NCI-H226 (cell line): ENCODE measurements around the gene PHGDH.
"Not testable (repeated sequence)": the region's sequence is repeated elsewhere in the genome, so short reads cannot be mapped to it uniquely, and the experiment has no call there.

Experiments
- DNase-seq: peaks from one replicate; pipeline ENCODE4 v3.0.0-alpha.2; 2015

The PHGDH gene

GRCh38 chr1:119766374-119766794 is 54.6 kb downstream of the PHGDH start:
- no peak for DNase-seq

- DNase-seq = no peak
These were observed 55.8 kb downstream of the PHGDH start for GRCh38 chr1:119767486-119767885.

GRCh38 chr1:119768778-119769177 is 57.0 kb downstream of the PHGDH start, which contains the start of gene HMGCS2:
TSS of gene HMGCS2 (minus strand) at chr1:119768905. CDS start at chr1:119768844, 61 bp downstream.
- DNase-seq = no peak

DNA sequence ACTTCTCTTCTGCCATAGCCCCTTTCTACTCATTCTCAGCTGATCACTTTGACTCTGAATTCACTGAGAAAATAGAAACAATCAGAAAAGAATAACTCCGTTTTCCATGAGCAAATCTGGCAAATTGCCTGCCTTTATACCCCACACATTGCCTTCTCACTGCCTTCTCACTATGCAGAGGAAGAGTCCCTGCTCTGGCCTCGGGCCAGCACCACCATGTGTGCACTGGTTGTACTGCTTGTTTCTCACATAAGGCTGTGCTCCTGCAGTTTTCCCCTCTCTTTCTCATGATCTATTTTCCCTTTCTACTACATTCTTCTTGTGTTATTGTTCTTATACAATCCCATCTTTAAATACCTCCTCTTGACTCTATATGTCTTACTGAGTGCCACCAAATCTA is 59.3 kb downstream of the PHGDH start:
- no peak for DNase-seq

DNA sequence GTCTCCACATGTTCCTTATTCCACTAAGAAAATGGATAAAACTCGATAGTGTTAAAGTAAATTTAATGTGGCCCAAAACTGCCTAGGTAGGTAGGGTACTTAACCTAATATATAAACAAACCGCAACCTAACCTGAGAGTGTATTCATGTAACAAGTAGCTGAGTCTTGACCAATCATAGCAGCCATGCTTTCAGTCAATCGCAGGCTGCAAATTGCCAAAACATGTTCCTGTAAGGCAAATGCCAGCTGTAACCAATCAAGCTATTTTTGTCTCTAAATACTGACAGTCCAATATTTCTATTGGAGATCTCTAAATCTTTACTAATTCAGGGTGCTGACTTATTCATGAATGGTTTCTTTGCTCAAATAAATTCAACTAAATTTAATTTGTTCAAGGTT is 60.0 kb downstream of the PHGDH start:
- DNase-seq = no peak

GRCh38 chr1:119772298-119772697 is 60.6 kb downstream of the PHGDH start:
- DNase-seq = no peak

- no peak for DNase-seq
These were observed 62.0 kb downstream of the PHGDH start for GRCh38 chr1:119773711-119774241.

- DNase-seq = no peak
These were observed 63.2 kb downstream of the PHGDH start for GRCh38 chr1:119774746-119775490.

DNA sequence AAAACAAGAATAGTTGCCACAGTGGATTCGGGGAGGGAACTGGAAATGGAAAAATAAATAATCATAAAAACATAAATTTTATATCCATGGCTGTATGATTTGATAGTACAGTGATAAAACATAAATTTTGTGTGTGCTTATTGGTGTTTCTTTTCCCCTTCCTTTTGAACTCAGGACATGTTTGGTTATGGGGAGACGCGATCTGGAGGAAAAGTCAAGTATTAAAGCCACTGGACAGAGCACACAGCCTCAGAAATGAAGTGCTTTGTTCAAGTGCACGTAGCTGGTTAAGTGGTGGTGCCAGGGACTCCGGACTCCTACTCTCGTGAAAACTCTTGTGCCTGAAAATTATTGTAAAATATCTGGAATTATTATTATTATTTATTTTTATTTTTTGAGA is 66.6 kb downstream of the PHGDH start:
- DNase-seq = no peak

DNA sequence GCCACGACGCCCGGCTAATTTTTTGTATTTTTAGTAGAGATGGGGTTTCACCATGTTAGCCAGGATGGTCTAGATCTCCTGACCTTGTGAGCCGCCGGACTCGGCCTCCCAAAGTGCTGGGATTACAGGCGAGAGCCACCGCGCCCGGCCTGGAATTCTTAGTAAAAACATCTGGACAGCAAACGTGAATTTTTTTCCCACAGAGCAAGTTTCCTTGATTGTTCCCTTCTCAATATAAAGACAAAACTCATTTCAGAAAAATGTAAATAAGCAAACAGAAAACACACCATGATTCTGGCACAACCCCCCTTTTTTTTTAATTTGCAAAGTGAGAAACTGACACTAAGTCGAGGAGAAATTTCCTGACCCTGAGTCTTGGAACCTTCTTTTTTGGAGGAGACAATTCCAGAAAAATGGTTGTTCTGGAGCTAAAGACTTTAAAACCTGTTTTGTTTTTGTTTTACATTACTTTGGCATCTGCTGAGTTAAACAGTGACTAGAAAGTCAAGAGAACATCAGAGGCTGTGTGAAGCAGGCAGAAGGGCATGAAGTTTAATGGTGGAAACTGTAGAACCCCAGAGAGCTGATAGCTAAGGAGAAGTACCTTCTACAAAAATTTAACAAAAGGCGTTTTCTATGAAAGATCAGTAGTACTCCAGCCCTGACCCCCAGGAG is 67.3 kb downstream of the PHGDH start:
- DNase-seq = no peak

GRCh38 chr1:119779869-119780356 is 68.2 kb downstream of the PHGDH start:
- no peak for DNase-seq

DNA sequence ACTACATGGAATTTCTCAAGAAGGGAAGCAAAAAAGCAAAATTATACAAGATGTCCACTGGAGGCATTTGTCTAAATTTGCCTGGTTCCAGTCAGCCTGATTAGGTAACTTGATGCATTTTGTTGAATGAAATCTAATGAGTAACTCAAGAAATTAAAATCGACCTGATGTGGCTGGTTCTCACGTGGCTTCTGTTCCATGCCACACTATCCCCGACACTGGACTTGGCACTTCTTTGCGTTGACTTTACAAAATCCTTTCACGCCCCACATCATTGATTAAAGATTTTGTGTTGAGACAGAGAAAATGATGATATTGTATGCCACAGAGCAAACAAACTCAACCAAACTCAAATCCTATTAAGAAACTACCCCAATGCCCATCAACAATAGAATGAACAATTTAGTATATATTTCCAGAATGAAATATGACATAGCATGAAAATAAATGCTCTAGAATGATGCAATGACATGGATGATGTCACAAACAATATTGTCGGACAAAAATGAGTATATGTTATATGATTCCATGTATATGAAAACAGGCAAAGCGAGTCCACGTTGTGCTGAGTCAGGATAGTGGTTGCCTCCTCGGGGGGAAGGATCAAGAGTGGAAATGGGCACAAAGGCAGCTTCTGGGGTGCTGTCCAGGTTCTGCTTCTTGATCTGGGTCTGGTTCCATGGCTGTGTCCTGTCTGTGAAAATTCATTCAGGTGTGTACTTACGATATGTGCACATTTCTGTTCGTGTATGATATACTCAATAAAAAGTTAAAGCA is 69.9 kb downstream of the PHGDH start:
- no peak for DNase-seq

DNA sequence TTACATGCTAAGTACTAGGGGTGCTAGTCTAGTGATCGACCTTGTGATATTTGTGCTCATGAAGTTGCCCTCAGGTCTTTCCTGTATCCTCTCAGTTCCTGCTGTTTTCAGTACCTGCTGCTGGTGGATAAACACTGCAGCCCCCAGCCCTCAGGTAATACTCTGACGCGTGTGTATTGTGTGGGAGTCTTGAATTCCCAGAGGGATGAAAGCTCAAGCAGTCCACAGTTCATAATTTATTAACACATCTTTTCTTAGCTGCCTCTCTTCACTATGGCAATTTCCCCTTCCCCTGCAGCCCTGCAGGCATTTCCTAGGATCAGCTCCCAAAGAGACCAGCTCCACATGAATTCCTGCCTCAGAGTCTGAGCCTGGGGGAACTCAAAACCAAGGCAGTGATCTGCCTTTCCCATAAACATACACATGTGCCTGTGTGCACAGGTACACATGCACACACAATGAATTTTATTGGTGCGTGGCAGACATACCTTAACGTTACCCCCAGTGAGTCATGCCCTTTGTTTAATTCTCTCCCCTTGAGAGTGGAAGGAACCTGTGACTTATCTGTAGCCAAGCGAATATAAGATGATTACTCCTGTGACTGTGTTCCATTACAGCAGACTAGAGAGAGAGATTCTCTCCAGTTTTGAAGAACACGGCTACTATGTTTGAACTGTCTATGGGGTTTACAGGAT is 71.0 kb downstream of the PHGDH start:
- DNase-seq = no peak

- peak; percentile 58 for DNase-seq
These were observed 71.8 kb downstream of the PHGDH start for GRCh38 chr1:119783354-119784185.

DNA sequence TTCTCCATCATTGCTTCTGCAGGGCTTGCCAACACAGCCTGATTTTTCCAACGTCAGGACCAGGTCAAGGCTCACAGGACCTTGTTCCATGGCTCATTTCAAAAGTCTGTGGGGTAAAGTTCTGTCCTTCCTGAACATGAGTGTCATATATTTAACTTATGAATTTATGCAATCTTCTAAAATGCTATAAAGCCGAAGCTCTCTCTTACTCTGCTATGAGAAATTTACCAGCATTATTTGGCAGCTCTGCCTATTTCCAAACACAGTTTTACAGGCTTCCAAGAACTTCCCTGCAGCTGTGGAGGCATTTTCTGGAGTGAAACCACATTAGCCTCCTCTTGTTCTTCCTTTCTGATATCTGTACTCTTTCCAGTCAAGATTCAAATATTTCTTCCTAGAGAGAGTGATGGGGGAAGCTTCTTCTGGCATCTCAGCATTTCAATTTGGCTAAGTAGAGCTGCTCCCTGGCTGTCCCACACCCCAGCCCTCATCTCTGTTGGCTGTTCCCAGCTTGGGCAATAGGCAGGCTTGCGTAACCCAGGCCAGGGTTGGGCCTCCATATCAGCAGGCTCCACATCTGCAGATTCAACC is 72.6 kb downstream of the PHGDH start:
- peak; percentile 59 for DNase-seq

DNA sequence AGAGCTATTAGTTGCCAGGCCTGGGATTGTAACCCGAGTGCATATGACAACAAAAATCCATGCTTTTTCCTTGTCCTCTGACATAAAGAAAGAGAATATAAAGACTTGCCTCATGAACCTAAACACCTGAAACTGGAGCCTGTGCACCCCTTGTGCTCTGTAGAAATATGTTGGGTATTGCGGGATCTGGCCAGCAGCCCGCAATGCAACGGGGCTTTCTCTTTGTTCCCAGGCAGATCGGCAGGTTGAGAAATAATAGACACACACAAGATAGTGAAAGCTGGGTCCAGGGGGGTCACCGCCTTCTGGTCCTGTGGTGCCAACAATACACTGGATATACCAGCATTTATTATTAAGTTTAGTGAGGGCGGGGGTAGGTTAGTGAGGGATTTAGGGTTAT is 74.3 kb downstream of the PHGDH start:
- not testable (repeated sequence) for DNase-seq

- not testable (repeated sequence) for DNase-seq
These were observed 74.8 kb downstream of the PHGDH start for GRCh38 chr1:119786473-119787050.

DNA sequence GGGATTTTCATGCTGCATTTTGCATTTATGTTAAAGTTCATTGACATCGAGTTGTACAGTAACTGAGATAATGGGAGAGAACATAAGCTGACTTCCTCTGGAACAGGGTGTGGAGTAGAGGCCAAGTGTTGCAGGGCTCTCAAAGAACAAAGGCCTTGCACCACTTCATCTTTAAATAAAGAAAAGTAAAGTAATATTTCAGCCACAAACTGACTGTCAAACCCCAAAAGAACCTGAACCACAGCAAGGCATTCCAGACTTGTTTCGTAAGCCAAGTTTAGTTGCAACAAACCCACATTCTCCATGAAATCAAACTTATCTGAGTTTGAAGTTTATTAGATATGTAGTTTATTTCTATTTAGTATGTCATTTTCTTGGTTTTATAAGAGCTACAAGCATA is 76.0 kb downstream of the PHGDH start:
- DNase-seq = peak; percentile 56

GRCh38 chr1:119790451-119791198 is 78.9 kb downstream of the PHGDH start:
- no peak for DNase-seq

GRCh38 chr1:119791377-119791776 is 79.6 kb downstream of the PHGDH start:
- no peak for DNase-seq
